ENCODE measurements around the gene OSTN. TPM values are rescaled to one million over a fixed set of nuclear protein-coding genes. Genes with fewer than 3 reads are reported as not detected.

Gene OSTN
- total and polyA plus RNA-seq, 2 donors (not counting 1 experiment from before 2014, with no cell fraction given): not detected

DNA sequence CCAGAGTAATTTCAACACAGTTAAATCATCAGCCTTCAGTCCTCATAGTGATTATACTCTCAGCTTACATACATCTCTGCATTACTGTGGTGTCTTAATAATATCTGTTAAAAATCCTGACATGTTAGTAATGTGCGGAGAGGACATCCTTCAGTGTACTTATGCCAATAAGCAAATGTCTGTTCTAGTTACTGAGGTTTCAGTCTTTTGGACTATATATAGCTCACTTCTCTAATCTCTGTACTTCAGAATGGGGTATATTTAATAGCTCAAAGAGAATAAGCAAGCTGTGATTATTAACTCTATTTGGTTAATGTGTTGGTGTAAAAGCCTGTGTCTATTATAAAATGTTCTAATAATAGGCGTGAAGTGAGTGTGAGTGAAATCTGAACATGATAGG lies 28.9 kb upstream of the OSTN start:
- H3K4me2 ChIP-seq (replicated peaks; ENCODE audit: low read depth, low read length, poor library complexity, severe bottlenecking): no peak overlapping the region
- WGBS (ENCODE audit: insufficient coverage): no CpG with 5 or more reads among the region's 2 CpGs
- peaks cover 13% of the 10 kb centered on the region for H3K4me1 Mint-ChIP-seq
- H3K9me3 ChIP-seq (ENCODE audit: control extremely low read depth in 1 of 3, control insufficient read depth in 2 of 3, insufficient read depth in 1 of 3, low read length in 2 of 3): no peaks in the 10 kb centered on the region
- no peaks in the 10 kb centered on the region for H4K20me1 ChIP-seq (ENCODE audit: control insufficient read depth, insufficient read depth, low read length, poor library complexity, severe bottlenecking)
- no peak overlapping the region for H2AFZ ChIP-seq (ENCODE audit: insufficient read depth, low read depth, low read length, poor library complexity, severe bottlenecking)
- no peaks in the 10 kb centered on the region for H3K27me3 Mint-ChIP-seq
- no peak for ATAC-seq (ENCODE audit: low read depth)
- peak overlapping the region; percentile 18 for H3K4me3 Mint-ChIP-seq
- ChIA-PET POLR2A (no interaction called here), CTCF (no interaction called here)
- DNase-seq: no peak
- no peak overlapping the region for H3K27ac ChIP-seq (ENCODE audit: low read length in 2 of 2)
- H3K4me1 ChIP-seq (ENCODE audit: control insufficient read depth in 2 of 2, insufficient read depth in 2 of 2, low read length in 2 of 2): no peaks in the 10 kb centered on the region
- no peaks in the 10 kb centered on the region for H3K9me3 Mint-ChIP-seq (ENCODE audit: insufficient read depth)
- TF ChIP-seq CTCF (IDR thresholded peaks at IDR 0.05) (no peak), EZH2 (IDR thresholded peaks at IDR 0.05; ENCODE audit: borderline replicate concordance, insufficient read depth, low read depth, low read length, poor library complexity, severe bottlenecking) (no peak)
- H3K79me2 ChIP-seq (ENCODE audit: control insufficient read depth, insufficient read depth, low read length): no peaks in the 10 kb centered on the region
- H3K9ac ChIP-seq (ENCODE audit: low read length): no peak overlapping the region
- H3K36me3 ChIP-seq (replicated peaks in 1 of 2; ENCODE audit: control extremely low read depth in 1 of 2, control insufficient read depth in 1 of 2, extremely low read depth in 1 of 2, insufficient read depth in 2 of 2, low read length in 1 of 2): no peaks in the 10 kb centered on the region
- H3K4me3 ChIP-seq (ENCODE audit: control extremely low read depth in 1 of 5, extremely low read depth in 1 of 5, insufficient read depth in 1 of 5, low read depth in 2 of 5, low read length in 4 of 5): no peak overlapping the region
- intact Hi-C loops (cut with micrococcal nuclease): no loop called here
- no peak overlapping the region for H3K27ac Mint-ChIP-seq
- no peaks in the 10 kb centered on the region for H3K27me3 ChIP-seq (replicated peaks in 1 of 4; ENCODE audit: control extremely low read depth in 1 of 4, control insufficient read depth in 3 of 4, insufficient read depth in 4 of 4, low read length in 3 of 4)

DNA sequence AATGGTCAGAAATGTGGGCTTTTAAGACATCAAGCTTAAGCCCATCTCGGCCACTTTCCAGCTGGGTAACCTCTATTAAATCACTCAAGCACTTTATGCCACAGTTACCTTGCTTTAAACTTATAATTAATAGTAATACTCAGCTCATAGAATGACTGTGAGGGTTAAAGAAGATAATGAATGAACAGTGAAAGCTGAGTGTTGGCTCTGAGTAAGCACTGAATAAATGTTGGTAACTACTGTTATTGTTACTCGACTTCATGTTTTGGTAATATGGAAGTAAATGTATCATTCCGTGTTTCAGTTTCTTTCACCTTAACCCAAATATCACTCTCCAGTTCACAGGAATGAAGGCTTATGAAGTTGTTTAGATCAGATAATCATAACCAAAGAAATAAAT lies 23.9 kb upstream of the OSTN start:
- intact Hi-C loops (cut with micrococcal nuclease): no loop called here
- H3K9ac ChIP-seq (ENCODE audit: low read length): no peak overlapping the region
- no peaks in the 10 kb centered on the region for H3K4me1 ChIP-seq (ENCODE audit: control insufficient read depth in 2 of 2, insufficient read depth in 2 of 2, low read length in 2 of 2)
- no peaks in the 10 kb centered on the region for H3K79me2 ChIP-seq (ENCODE audit: control insufficient read depth, insufficient read depth, low read length)
- ChIA-PET POLR2A (no interaction called here), CTCF (no interaction called here)
- Mint-ChIP-seq H3K4me3 (no peak overlapping the region), H3K9me3 (ENCODE audit: insufficient read depth) (no peaks in the 10 kb centered on the region), H3K27ac (no peak overlapping the region), H3K4me1 (peaks cover 6% of the 10 kb centered on the region), H3K27me3 (no peaks in the 10 kb centered on the region)
- no peaks in the 10 kb centered on the region for H4K20me1 ChIP-seq (ENCODE audit: control insufficient read depth, insufficient read depth, low read length, poor library complexity, severe bottlenecking)
- WGBS (ENCODE audit: insufficient coverage): no CpG with 5 or more reads among the region's 3 CpGs
- no peak overlapping the region for H3K4me2 ChIP-seq (replicated peaks; ENCODE audit: low read depth, low read length, poor library complexity, severe bottlenecking)
- H3K27ac ChIP-seq (ENCODE audit: low read length in 2 of 2): no peak overlapping the region
- no peak overlapping the region for H2AFZ ChIP-seq (ENCODE audit: insufficient read depth, low read depth, low read length, poor library complexity, severe bottlenecking)
- no peaks in the 10 kb centered on the region for H3K36me3 ChIP-seq (replicated peaks in 1 of 2; ENCODE audit: control extremely low read depth in 1 of 2, control insufficient read depth in 1 of 2, extremely low read depth in 1 of 2, insufficient read depth in 2 of 2, low read length in 1 of 2)
- DNase-seq (no peak), ATAC-seq (ENCODE audit: low read depth) (no peak)
- H3K9me3 ChIP-seq (ENCODE audit: control extremely low read depth in 1 of 3, control insufficient read depth in 2 of 3, insufficient read depth in 1 of 3, low read length in 2 of 3): peaks cover 0 to 4% (median 3%) of the 10 kb centered on the region in 3 donors
- TF ChIP-seq EZH2 (IDR thresholded peaks at IDR 0.05; ENCODE audit: borderline replicate concordance, insufficient read depth, low read depth, low read length, poor library complexity, severe bottlenecking): no peak
- TF ChIP-seq CTCF (IDR thresholded peaks at IDR 0.05): no peak
- no peak overlapping the region for H3K4me3 ChIP-seq (ENCODE audit: control extremely low read depth in 1 of 5, extremely low read depth in 1 of 5, insufficient read depth in 1 of 5, low read depth in 2 of 5, low read length in 4 of 5)
- H3K27me3 ChIP-seq (replicated peaks in 1 of 4; ENCODE audit: control extremely low read depth in 1 of 4, control insufficient read depth in 3 of 4, insufficient read depth in 4 of 4, low read length in 3 of 4): no peaks in the 10 kb centered on the region

All from B cell (primary cell).